PC-9 (cell line): ENCODE results near the gene RBM12. TPM values are rescaled to one million over a fixed set of nuclear protein-coding genes. Genes with fewer than 3 reads are reported as not detected.
"Not testable (repeated sequence)": the region's sequence is repeated elsewhere in the genome, so short reads cannot be mapped to it uniquely, and the experiment has no call there.

Source experiments
- BruUV-seq: library from RNA; stranded (reverse); fragments of 400-500 nt; replicated peaks from 2 replicates; lab custom pipeline; 2021; lab: Mats Ljungman, UMichigan
- CTCF ChIA-PET: fragments of 300-600 bp; sonication (Branson Sonifier 250); formaldehyde crosslinking; loops from one replicate; lab custom pipeline; 2022; ENCODE audit warnings: antibody characterized with exemption; lab: Charles Lee
- POLR2A ChIA-PET: fragments of 300-600 bp; sonication (Branson Sonifier 250); formaldehyde crosslinking; loops from one replicate; lab custom pipeline; 2022; ENCODE audit warnings: antibody characterized with exemption; ENCODE audit not compliant: unreplicated experiment; lab: Charles Lee
- DNase-seq, 2 experiments: peaks; one replicate each; pipeline versions ENCODE4 v3.0.0 to v3.0.0-alpha.2; 2015 to 2022; ENCODE audit warnings: mixed read lengths in 1 of 2
- H2AFZ ChIP-seq: fragments of 200-600 bp; sonication (generic); 2 replicates; pipeline ENCODE4 v1.8.1; 2017; ENCODE audit warnings: antibody characterized with exemption
- H3F3A ChIP-seq: fragments of 200-600 bp; sonication (generic); 2 replicates; pipeline ENCODE4 v1.8.1; 2017; ENCODE audit warnings: antibody characterized with exemption, mild to moderate bottlenecking, low read depth; ENCODE audit not compliant: insufficient read depth
- H3K27ac ChIP-seq: fragments of 200-600 bp; sonication (generic); 2 replicates; pipeline ENCODE4 v1.6.1; 2016; ENCODE audit warnings: mixed run types
- H3K27me3 ChIP-seq: fragments of 200-600 bp; sonication (generic); 2 replicates; pipeline ENCODE4 v1.6.1; 2016; ENCODE audit warnings: low read depth, mixed run types; ENCODE audit not compliant: insufficient read depth
- H3K36me3 ChIP-seq: fragments of 200-600 bp; sonication (generic); 2 replicates; pipeline ENCODE4 v1.6.1; 2016; ENCODE audit warnings: low read depth, mixed run types
- H3K4me1 ChIP-seq: fragments of 200-600 bp; sonication (generic); replicated peaks from 2 replicates; pipeline ENCODE4 v1.6.1; 2016; ENCODE audit warnings: mixed run types; ENCODE audit not compliant: insufficient read depth
- H3K4me2 ChIP-seq: fragments of 200-600 bp; sonication (generic); 2 replicates; pipeline ENCODE4 v1.6.1; 2017; ENCODE audit warnings: mixed run types
- H3K4me3 ChIP-seq: fragments of 200-600 bp; sonication (generic); 2 replicates; pipeline ENCODE4 v1.6.1; 2016; ENCODE audit warnings: mixed run types
- H3K79me2 ChIP-seq: fragments of 200-600 bp; sonication (generic); 2 replicates; pipeline ENCODE4 v1.6.1; 2017; ENCODE audit warnings: low read depth, mixed run types
- H3K9me2 ChIP-seq: fragments of 200-600 bp; sonication (generic); 2 replicates; pipeline ENCODE4 v1.8.1; 2017; ENCODE audit warnings: mild to moderate bottlenecking; ENCODE audit not compliant: insufficient read depth
- H3K9me3 ChIP-seq: fragments of 200-600 bp; sonication (generic); 2 replicates; pipeline ENCODE4 v1.8.1; 2016; ENCODE audit warnings: low read depth; ENCODE audit not compliant: insufficient read depth
- H4K20me1 ChIP-seq: fragments of 200-600 bp; sonication (generic); 2 replicates; pipeline ENCODE4 v1.8.1; 2017; ENCODE audit not compliant: insufficient read depth
- EZH2 ChIP-seq: fragments of 200-600 bp; sonication (generic); IDR thresholded peaks from 2 replicates; pipeline ENCODE4 v1.8.0; 2017; ENCODE audit warnings: antibody characterized with exemption, low read depth
- intact Hi-C: fragments of 100-400 bp; cut with micrococcal nuclease; formaldehyde crosslinking; loops from one replicate; pipeline ENCODE4 v1.10.0; 2022; ENCODE audit not compliant: unreplicated experiment
- total RNA-seq: library from RNA; stranded (reverse); gene quantifications from 2 replicates; pipeline ENCODE4 v1.2.3, GENCODE V29; 2021
- TF ChIP-seq, protein P1 (sequence below): fragments of 200-600 bp; sonication (generic); conservative IDR thresholded peaks from 2 replicates; pipeline ENCODE4 v1.6.1; 2017; ENCODE audit warnings: mixed run types, antibody characterized with exemption, mild to moderate bottlenecking, moderate library complexity

RBM12 gene
- total RNA-seq, 1 experiment from 2014 or later = 81.2 TPM

GRCh38 chr20:35690265-35690664 lies 25.6 kb upstream of the RBM12 start:
- intact Hi-C loops = no loop called here
- Histone ChIP-seq H3F3A (no peaks in the 10 kb centered on the region), H3K9me3 (no peaks in the 10 kb centered on the region), H3K4me3 (no peak overlapping the region), H3K4me1 (no peaks in the 10 kb centered on the region), H3K27ac (no peak overlapping the region), H3K4me2 (no peak overlapping the region), H3K27me3 (no peaks in the 10 kb centered on the region), H3K79me2 (no peaks in the 10 kb centered on the region), H3K36me3 (peaks cover 4% of the 10 kb centered on the region; the same call in 1 of the 2 replicates), H2AFZ (no peak overlapping the region), H4K20me1 (no peaks in the 10 kb centered on the region), H3K9me2 (no peaks in the 10 kb centered on the region)
- POLR2A ChIA-PET = no interaction called here
- BruUV-seq = no TSS peak
- CTCF ChIA-PET = no interaction called here
- no peak for TF ChIP-seq EZH2
- TF ChIP-seq, protein P1, sequence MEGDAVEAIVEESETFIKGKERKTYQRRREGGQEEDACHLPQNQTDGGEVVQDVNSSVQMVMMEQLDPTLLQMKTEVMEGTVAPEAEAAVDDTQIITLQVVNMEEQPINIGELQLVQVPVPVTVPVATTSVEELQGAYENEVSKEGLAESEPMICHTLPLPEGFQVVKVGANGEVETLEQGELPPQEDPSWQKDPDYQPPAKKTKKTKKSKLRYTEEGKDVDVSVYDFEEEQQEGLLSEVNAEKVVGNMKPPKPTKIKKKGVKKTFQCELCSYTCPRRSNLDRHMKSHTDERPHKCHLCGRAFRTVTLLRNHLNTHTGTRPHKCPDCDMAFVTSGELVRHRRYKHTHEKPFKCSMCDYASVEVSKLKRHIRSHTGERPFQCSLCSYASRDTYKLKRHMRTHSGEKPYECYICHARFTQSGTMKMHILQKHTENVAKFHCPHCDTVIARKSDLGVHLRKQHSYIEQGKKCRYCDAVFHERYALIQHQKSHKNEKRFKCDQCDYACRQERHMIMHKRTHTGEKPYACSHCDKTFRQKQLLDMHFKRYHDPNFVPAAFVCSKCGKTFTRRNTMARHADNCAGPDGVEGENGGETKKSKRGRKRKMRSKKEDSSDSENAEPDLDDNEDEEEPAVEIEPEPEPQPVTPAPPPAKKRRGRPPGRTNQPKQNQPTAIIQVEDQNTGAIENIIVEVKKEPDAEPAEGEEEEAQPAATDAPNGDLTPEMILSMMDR = no peak
- no peak for DNase-seq

DNA sequence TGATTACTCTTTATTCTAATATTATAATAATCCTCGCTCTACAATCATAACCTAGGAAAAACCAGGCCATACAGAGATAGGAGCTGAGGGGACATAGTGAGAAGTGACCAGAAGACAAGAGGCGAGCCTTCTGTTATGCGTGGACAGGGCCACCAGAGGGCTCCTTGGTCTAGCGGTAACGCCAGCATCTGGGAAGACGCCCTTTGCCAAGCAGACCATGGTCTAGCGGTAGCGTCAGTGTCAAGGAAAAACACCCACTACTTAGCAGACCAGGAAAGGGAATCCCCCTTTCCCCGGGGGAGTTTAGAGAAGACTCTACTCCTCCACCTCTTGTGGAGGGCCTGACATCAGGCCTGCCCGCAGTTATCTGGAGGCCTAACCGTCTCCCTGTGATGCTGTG lies 22.2 kb upstream of the RBM12 start:
- intact Hi-C loops, H3K36me3 ChIP-seq, H3K4me2 ChIP-seq, H3K9me3 ChIP-seq, H3K9me2 ChIP-seq, CTCF ChIA-PET, DNase-seq, H3F3A ChIP-seq, H2AFZ ChIP-seq, H3K4me3 ChIP-seq, H3K79me2 ChIP-seq, H3K4me1 ChIP-seq, H4K20me1 ChIP-seq, BruUV-seq, H3K27ac ChIP-seq, H3K27me3 ChIP-seq: not testable (repeated sequence)
- POLR2A ChIA-PET = interaction anchor here (0.6 kb wide), 1 partner anchor 630 kb away, joined by 5 read pairs; no protein-coding TSS in a partner anchor
- TF ChIP-seq, protein P1 = peak; percentile 50

- H3K79me2 ChIP-seq, H3F3A ChIP-seq, H4K20me1 ChIP-seq, intact Hi-C loops, H3K9me3 ChIP-seq, H3K4me3 ChIP-seq, H2AFZ ChIP-seq, DNase-seq, H3K4me1 ChIP-seq, CTCF ChIA-PET, H3K4me2 ChIP-seq, BruUV-seq, H3K36me3 ChIP-seq, H3K27ac ChIP-seq, H3K9me2 ChIP-seq, H3K27me3 ChIP-seq: not testable (repeated sequence)
- POLR2A ChIA-PET = interaction anchor here (0.7 kb wide), 1 partner anchor 62 kb away, joined by 3 read pairs; no protein-coding TSS in a partner anchor
Observed at GRCh38 chr20:35685368-35685767, 20.7 kb upstream of the RBM12 start.

DNA sequence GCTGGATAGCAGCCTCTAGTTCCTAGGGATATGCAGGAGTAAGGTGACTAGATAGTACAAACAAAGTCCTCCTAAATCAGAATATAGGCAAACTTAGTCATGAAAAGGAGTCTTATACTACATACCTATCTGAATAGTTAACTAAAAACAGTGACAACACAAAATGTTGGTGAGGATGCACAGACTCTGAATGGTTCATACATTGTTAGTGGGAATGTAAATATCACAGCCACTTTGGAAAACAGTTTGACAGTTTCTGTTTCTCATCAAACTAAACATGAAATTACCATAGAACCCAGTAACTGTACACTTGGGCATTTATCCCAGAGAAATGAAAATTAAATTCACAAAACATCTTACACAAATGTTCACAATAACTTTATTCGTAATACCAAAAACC lies 17.3 kb upstream of the RBM12 start:
- H3K36me3 ChIP-seq = no peaks in the 10 kb centered on the region
- H3K9me2 ChIP-seq = no peaks in the 10 kb centered on the region
- H2AFZ ChIP-seq = no peak overlapping the region
- H3K9me3 ChIP-seq = no peaks in the 10 kb centered on the region
- H3K4me3 ChIP-seq = no peak overlapping the region
- H4K20me1 ChIP-seq = no peaks in the 10 kb centered on the region
- H3K4me1 ChIP-seq = no peaks in the 10 kb centered on the region
- no peaks in the 10 kb centered on the region for H3F3A ChIP-seq
- H3K27me3 ChIP-seq = no peaks in the 10 kb centered on the region
- no TSS peak for BruUV-seq
- no peaks in the 10 kb centered on the region for H3K79me2 ChIP-seq
- intact Hi-C loops = no loop called here
- TF ChIP-seq, protein P1 = no peak
- TF ChIP-seq EZH2 = no peak
- no peak overlapping the region for H3K27ac ChIP-seq
- H3K4me2 ChIP-seq = no peak overlapping the region
- ChIA-PET POLR2A (no interaction called here), CTCF (no interaction called here)
- DNase-seq = no peak
